OCI-LY7 (cell line): ENCODE measurements around the gene VANGL1.
"Not testable (repeated sequence)": the region's sequence is repeated elsewhere in the genome, so short reads cannot be mapped to it uniquely, and the experiment has no call there.

Source experiments
- CTCF ChIP-seq: fragments of 200-600 bp; sonication (generic); conservative IDR thresholded peaks from 2 replicates; pipeline ENCODE4 v1.5.1; 2014; ENCODE audit warnings: mild to moderate bottlenecking, antibody characterized with exemption, low read length, moderate library complexity, mixed read lengths
- EZH2phosphoT487 ChIP-seq: fragments of 200-600 bp; sonication (generic); IDR thresholded peaks from 2 replicates; pipeline ENCODE4 v1.6.1; 2018; ENCODE audit warnings: low read depth, borderline replicate concordance, mild to moderate bottlenecking, mixed run types, antibody characterized with exemption, low read length, moderate library complexity, mixed read lengths

- TF ChIP-seq CTCF, EZH2phosphoT487: not testable (repeated sequence)
These were observed 4.5 kb upstream of the VANGL1 start for GRCh38 chr1:115637247-115637646.
